ENCODE results near the gene ADCY2.
A peak's percentile ranks its signal among the peaks of the same experiment; 100 is the strongest.

ADCY2 gene

GRCh38 chr5:7745882-7746610 is 350.1 kb downstream of the ADCY2 start:
- peak; percentile 78 for DNase-seq (ENCODE audit: low read depth)
- no peak overlapping the region for H3K4me3 ChIP-seq (replicated peaks; ENCODE audit: low read depth, low read length)
- peak; percentile 91 for TF ChIP-seq CTCF (IDR thresholded peaks at IDR 0.05; ENCODE audit: low read length, missing control alignments)

GRCh38 chr5:7747728-7748127 is 351.8 kb downstream of the ADCY2 start:
- no peak for DNase-seq (ENCODE audit: low read depth)
- H3K4me3 ChIP-seq (replicated peaks; ENCODE audit: low read depth, low read length) = no peak overlapping the region
- TF ChIP-seq CTCF (IDR thresholded peaks at IDR 0.05; ENCODE audit: low read length, missing control alignments) = no peak

GRCh38 chr5:7749626-7750025 is 353.7 kb downstream of the ADCY2 start:
- H3K4me3 ChIP-seq (replicated peaks; ENCODE audit: low read depth, low read length) = no peak overlapping the region
- no peak for TF ChIP-seq CTCF (IDR thresholded peaks at IDR 0.05; ENCODE audit: low read length, missing control alignments)
- DNase-seq (ENCODE audit: low read depth) = no peak

- DNase-seq (ENCODE audit: low read depth) = no peak
- no peak overlapping the region for H3K4me3 ChIP-seq (replicated peaks; ENCODE audit: low read depth, low read length)
- no peak for TF ChIP-seq CTCF (IDR thresholded peaks at IDR 0.05; ENCODE audit: low read length, missing control alignments)
Observed at GRCh38 chr5:7751874-7752273, 355.9 kb downstream of the ADCY2 start.

- no peak for DNase-seq (ENCODE audit: low read depth)
- no peak overlapping the region for H3K4me3 ChIP-seq (replicated peaks; ENCODE audit: low read depth, low read length)
- no peak for TF ChIP-seq CTCF (IDR thresholded peaks at IDR 0.05; ENCODE audit: low read length, missing control alignments)
Observed at GRCh38 chr5:7753181-7753580, 357.2 kb downstream of the ADCY2 start.

GRCh38 chr5:7753596-7753995 is 357.7 kb downstream of the ADCY2 start:
- no peak for DNase-seq (ENCODE audit: low read depth)
- no peak for TF ChIP-seq CTCF (IDR thresholded peaks at IDR 0.05; ENCODE audit: low read length, missing control alignments)
- no peak overlapping the region for H3K4me3 ChIP-seq (replicated peaks; ENCODE audit: low read depth, low read length)

- no peak overlapping the region for H3K4me3 ChIP-seq (replicated peaks; ENCODE audit: low read depth, low read length)
- no peak for DNase-seq (ENCODE audit: low read depth)
- TF ChIP-seq CTCF (IDR thresholded peaks at IDR 0.05; ENCODE audit: low read length, missing control alignments) = no peak
Observed at GRCh38 chr5:7754490-7754889, 358.6 kb downstream of the ADCY2 start.
